IMR-90 (cell line): ENCODE measurements around the gene IQCM. TPM values are rescaled to one million over a fixed set of nuclear protein-coding genes. Genes with fewer than 3 reads are reported as not detected.
A peak's percentile ranks its signal among the peaks of the same experiment; 100 is the strongest.

Experiments
- ATAC-seq: fragments of 200-7000 bp; cut with Tn5 transposase; 2 replicates; pipeline ENCODE4 v1.9.1; 2020; ENCODE audit warnings: low read depth, mild to moderate bottlenecking, moderate library complexity
- BruUV-seq: library from RNA; stranded (reverse); fragments of 400-500 nt; replicated peaks from 2 replicates; lab custom pipeline; 2021; lab: Mats Ljungman, UMichigan
- CTCF ChIA-PET: fragments of 300-600 bp; formaldehyde crosslinking; extraction: SDS; loops from one replicate; lab custom pipeline; 2021; ENCODE audit warnings: antibody characterized with exemption; lab: Yijun Ruan, JAX
- POLR2A ChIA-PET: fragments of 300-600 bp; sonication (Branson Sonifier 250); formaldehyde crosslinking; loops from one replicate; lab custom pipeline; 2022; ENCODE audit warnings: antibody characterized with exemption; ENCODE audit not compliant: unreplicated experiment; lab: Charles Lee
- DNase-seq: peaks from one replicate; pipeline ENCODE4 v3.0.0; 2013
- H2AFZ ChIP-seq: replicated peaks from 2 replicates; pipeline ENCODE3; 2013; ENCODE audit warnings: low read length, mild to moderate bottlenecking; ENCODE audit not compliant: poor library complexity
- H2AK5ac ChIP-seq: 2 replicates; pipeline ENCODE4 v1.6.1; 2013; ENCODE audit warnings: low read depth, low read length, inconsistent platforms
- H2AK9ac ChIP-seq: replicated peaks from 2 replicates; pipeline ENCODE3; 2013; ENCODE audit warnings: mild to moderate bottlenecking, low read depth, low read length, moderate library complexity; ENCODE audit not compliant: poor library complexity
- H2BK120ac ChIP-seq: 2 replicates; pipeline ENCODE4 v1.6.1; 2013; ENCODE audit warnings: low read depth, low read length, inconsistent platforms
- H2BK15ac ChIP-seq: 3 replicates; pipeline ENCODE4 v1.6.1; 2013; ENCODE audit warnings: low read depth, low read length, inconsistent platforms
- H2BK20ac ChIP-seq: 2 replicates; pipeline ENCODE4 v1.6.1; 2013; ENCODE audit warnings: low read depth, mild to moderate bottlenecking, inconsistent platforms, low read length, moderate library complexity
- H2BK5ac ChIP-seq: 2 replicates; pipeline ENCODE4 v1.6.1; 2013; ENCODE audit warnings: mild to moderate bottlenecking, low read depth, low read length, inconsistent platforms; ENCODE audit not compliant: poor library complexity, severe bottlenecking
- H3K14ac ChIP-seq: replicated peaks from 2 replicates; pipeline ENCODE4 v1.6.1; 2013; ENCODE audit warnings: low read depth, low read length, inconsistent platforms
- H3K18ac ChIP-seq: 2 replicates; pipeline ENCODE4 v1.6.1; 2013; ENCODE audit warnings: low read depth, low read length, control low read depth
- H3K23ac ChIP-seq: 2 replicates; pipeline ENCODE4 v1.6.1; 2013; ENCODE audit warnings: low read depth, low read length, inconsistent platforms
- H3K27ac ChIP-seq: 2 replicates; pipeline ENCODE4 v1.5.1; 2013; ENCODE audit warnings: mild to moderate bottlenecking, control low read depth, low read length; ENCODE audit not compliant: insufficient read depth
- H3K27me3 ChIP-seq: 2 replicates; pipeline ENCODE4 v1.6.1; 2013; ENCODE audit warnings: low read length; ENCODE audit not compliant: control insufficient read depth, insufficient read depth
- H3K36me3 ChIP-seq: 2 replicates; pipeline ENCODE4 v1.6.1; 2013; ENCODE audit warnings: low read length, mixed read lengths; ENCODE audit not compliant: control insufficient read depth, insufficient read depth
- H3K4ac ChIP-seq: 2 replicates; pipeline ENCODE4 v1.6.1; 2013; ENCODE audit warnings: low read depth, low read length, inconsistent platforms
- H3K4me1 ChIP-seq: 2 replicates; pipeline ENCODE4 v1.6.1; 2013; ENCODE audit warnings: low read length, mixed read lengths; ENCODE audit not compliant: control insufficient read depth, insufficient read depth
- H3K4me2 ChIP-seq: 2 replicates; pipeline ENCODE4 v1.6.1; 2013; ENCODE audit warnings: low read depth, mild to moderate bottlenecking, control low read depth, low read length, moderate library complexity
- H3K4me3 ChIP-seq: 2 replicates; pipeline ENCODE4 v1.5.1; 2013; ENCODE audit warnings: low read depth, mild to moderate bottlenecking, control low read depth, low read length, moderate library complexity; ENCODE audit not compliant: insufficient read depth
- H3K56ac ChIP-seq: 2 replicates; pipeline ENCODE4 v1.6.1; 2013; ENCODE audit warnings: low read length, inconsistent platforms; ENCODE audit not compliant: insufficient read depth; ENCODE audit errors: extremely low read depth
- H3K79me1 ChIP-seq, 2 experiments: 2 replicates each; pipeline ENCODE4 v1.6.1; 2013; ENCODE audit warnings: low read length in 2 of 2, inconsistent platforms in 1 of 2, low read depth in 1 of 2
- H3K9ac ChIP-seq: 2 replicates; pipeline ENCODE4 v1.6.1; 2013; ENCODE audit warnings: low read depth, low read length, control low read depth
- H3K9me1 ChIP-seq: 2 replicates; pipeline ENCODE4 v1.6.1; 2013; ENCODE audit warnings: low read length, inconsistent platforms; ENCODE audit not compliant: insufficient read depth
- H3K9me3 ChIP-seq: 2 replicates; pipeline ENCODE4 v1.6.1; 2013; ENCODE audit warnings: low read length; ENCODE audit not compliant: control insufficient read depth, insufficient read depth
- H4K20me1 ChIP-seq: 2 replicates; pipeline ENCODE4 v1.6.1; 2013; ENCODE audit warnings: low read length, inconsistent platforms; ENCODE audit not compliant: insufficient read depth
- H4K5ac ChIP-seq: 2 replicates; pipeline ENCODE4 v1.6.1; 2013; ENCODE audit warnings: mild to moderate bottlenecking, low read depth, low read length, control low read depth
- H4K8ac ChIP-seq, 2 experiments: 2 replicates each; pipeline ENCODE4 v1.6.1; 2013; ENCODE audit warnings: low read depth in 2 of 2, low read length in 2 of 2, control low read depth in 1 of 2, inconsistent platforms in 1 of 2
- H4K91ac ChIP-seq: 2 replicates; pipeline ENCODE4 v1.6.1; 2013; ENCODE audit warnings: low read depth, low read length, inconsistent platforms; ENCODE audit not compliant: insufficient read depth
- CHD1 ChIP-seq: IDR thresholded peaks from 2 replicates; pipeline ENCODE4 v1.6.1; 2012; ENCODE audit warnings: low read depth, low read length, improper control_type of control experiment
- FOS ChIP-seq: fragments of 150-350 bp; IDR thresholded peaks from 2 replicates; pipeline ENCODE4 v1.6.1; 2016; ENCODE audit warnings: low read depth, low read length
- MXI1 ChIP-seq: IDR thresholded peaks from 2 replicates; pipeline ENCODE4 v1.6.1; 2012; ENCODE audit warnings: low read depth, mild to moderate bottlenecking, low read length, moderate library complexity, borderline replicate concordance
- NFE2L2 ChIP-seq: fragments of 150-350 bp; IDR thresholded peaks from 2 replicates; pipeline ENCODE4 v1.6.1; 2016; ENCODE audit warnings: low read depth, mild to moderate bottlenecking, low read length
- POLR2A ChIP-seq: IDR thresholded peaks from 2 replicates; pipeline ENCODE4 v1.6.1; 2012; ENCODE audit warnings: mild to moderate bottlenecking, low read depth, low read length
- RFX5 ChIP-seq: IDR thresholded peaks from 2 replicates; pipeline ENCODE4 v1.8.0; 2012; ENCODE audit warnings: low read depth, mild to moderate bottlenecking, low read length, moderate library complexity
- SMC3 ChIP-seq: fragments of 150-350 bp; IDR thresholded peaks from 2 replicates; pipeline ENCODE4 v1.6.1; 2016; ENCODE audit warnings: low read depth, mild to moderate bottlenecking, antibody characterized with exemption, low read length, moderate library complexity
- WGBS, 2 experiments: methylation state at CpG; one replicate each; pipeline versions ENCODE4 v1.1.5 to v1.1.7; 2013; ENCODE audit warnings: missing lambda C conversion rate in 2 of 2; ENCODE audit not compliant: insufficient read length in 1 of 2; ENCODE audit errors: extremely low coverage in 2 of 2; 5-methylcytosine and 5-hydroxymethylcytosine counted together
- dilution Hi-C: fragments of 300-500 bp; cut with HindIII; formaldehyde crosslinking; loops from one replicate; pipeline ENCODE4 v1.14.3; 2018; ENCODE audit warnings: low sequenced_read_pairs; ENCODE audit not compliant: unreplicated experiment
- in situ Hi-C: fragments of 300-500 bp; cut with MboI; formaldehyde crosslinking; loops from 3 replicates; pipeline ENCODE4 v1.14.3; 2019; ENCODE audit warnings: low sequenced_read_pairs, inconsistent platforms, mixed read lengths
- intact Hi-C: fragments of 100-400 bp; cut with micrococcal nuclease; formaldehyde crosslinking; loops from 2 replicates; pipeline ENCODE4 v1.10.0; 2022
- polyA plus RNA-seq, 3 experiments: library from polyadenylated mRNA; depleted of rRNA; stranded (reverse); fragments of >200 nt; gene quantifications; 2 replicates each; pipeline ENCODE4 v1.2.3, GENCODE V29; 2012; ENCODE audit warnings: low replicate concordance in 1 of 3
- total RNA-seq: library from RNA; depleted of rRNA; stranded (reverse); fragments of >200 nt; gene quantifications from 2 replicates; pipeline ENCODE4 v1.2.3, GENCODE V29; 2012
- TF ChIP-seq, protein P1 (sequence below): fragments of 150-350 bp; IDR thresholded peaks from 2 replicates; pipeline ENCODE4 v1.6.1; 2017; ENCODE audit warnings: mild to moderate bottlenecking, antibody characterized with exemption, low read length, low read depth

Gene IQCM
- total and polyA plus RNA-seq, 2 of the 4 experiments (the other 2 are of a cell fraction) = not detected

DNA sequence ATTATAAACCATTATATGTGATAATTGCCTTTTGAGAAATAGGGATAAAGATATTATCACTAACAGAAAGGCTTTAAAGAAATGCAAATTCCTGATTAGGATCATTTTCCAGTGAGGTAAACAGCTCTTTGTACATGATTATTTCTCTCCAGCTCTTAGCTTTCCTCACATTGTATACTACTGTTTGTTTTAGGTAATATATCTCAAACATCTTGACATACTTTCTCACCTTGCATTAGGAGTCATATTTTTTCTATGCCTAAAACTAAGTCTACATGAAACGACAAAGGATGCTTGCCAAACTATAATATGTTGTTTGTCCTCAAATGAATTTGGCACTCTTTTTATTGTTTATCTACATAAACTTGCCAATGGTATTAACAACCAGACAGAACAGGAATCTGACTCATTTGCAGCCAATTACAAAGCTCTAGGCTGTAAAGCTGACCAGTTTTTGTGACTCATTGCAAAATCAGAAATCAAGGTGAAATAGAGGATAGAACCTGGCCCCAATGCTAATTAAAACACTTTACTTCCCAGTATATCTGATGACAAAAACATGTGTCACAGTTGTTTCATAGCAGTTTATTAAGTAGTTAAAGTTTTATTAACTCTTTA, 107.0 kb downstream of the IQCM start:
- Histone ChIP-seq H3K4ac (no peak overlapping the region), H3K9me3 (no peaks in the 10 kb centered on the region), H2BK5ac (no peak overlapping the region), H4K8ac (no peak overlapping the region), H4K20me1 (no peaks in the 10 kb centered on the region), H2BK20ac (no peak overlapping the region), H2AFZ (no peak overlapping the region), H2BK120ac (no peak overlapping the region), H3K4me1 (0 out of 2 replicates have a peak, but pooled peaks cover 2% of the 10 kb centered on the region), H3K9me1 (no peaks in the 10 kb centered on the region), H3K4me2 (no peak overlapping the region), H2AK9ac (no peak overlapping the region), H3K79me1 (no peaks in the 10 kb centered on the region), H3K4me3 (no peak overlapping the region), H3K23ac (no peak overlapping the region), H4K91ac (no peak overlapping the region), H3K27me3 (no peaks in the 10 kb centered on the region), H3K36me3 (no peaks in the 10 kb centered on the region), H3K9ac (no peak overlapping the region), H3K18ac (no peak overlapping the region), H3K56ac (no peak overlapping the region), H2BK15ac (no peak overlapping the region), H3K27ac (no peak overlapping the region), H3K14ac (no peak overlapping the region), H4K5ac (no peak overlapping the region), H2AK5ac (no peak overlapping the region)
- TF ChIP-seq NFE2L2 (no peak), CHD1 (no peak), SMC3 (no peak), FOS (no peak), POLR2A (no peak), RFX5 (no peak), MXI1 (no peak)
- TF ChIP-seq, protein P1, sequence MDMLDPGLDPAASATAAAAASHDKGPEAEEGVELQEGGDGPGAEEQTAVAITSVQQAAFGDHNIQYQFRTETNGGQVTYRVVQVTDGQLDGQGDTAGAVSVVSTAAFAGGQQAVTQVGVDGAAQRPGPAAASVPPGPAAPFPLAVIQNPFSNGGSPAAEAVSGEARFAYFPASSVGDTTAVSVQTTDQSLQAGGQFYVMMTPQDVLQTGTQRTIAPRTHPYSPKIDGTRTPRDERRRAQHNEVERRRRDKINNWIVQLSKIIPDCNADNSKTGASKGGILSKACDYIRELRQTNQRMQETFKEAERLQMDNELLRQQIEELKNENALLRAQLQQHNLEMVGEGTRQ = no peak
- intact Hi-C loops = no loop called here
- ATAC-seq (no peak), DNase-seq (peak; percentile 46)
- ChIA-PET CTCF (no interaction called here), POLR2A (no interaction called here)
- in situ Hi-C loops = no loop called here
- no TSS peak for BruUV-seq
- dilution Hi-C loops = no loop called here
- no CpG with 5 or more reads among the region's 1 CpG for WGBS, 2 experiments
